GM12873 (cell line): Measurements from ENCODE around the gene KIAA0825.

Experiments used
- CTCF ChIP-seq: IDR thresholded peaks from 2 replicates; pipeline ENCODE4 v1.5.1; 2012; ENCODE audit warnings: low read depth, mild to moderate bottlenecking, moderate library complexity, low read length, control low read depth; ENCODE audit not compliant: insufficient read depth; ENCODE audit errors: missing control alignments

Gene KIAA0825

GRCh38 chr5:94499806-94500205 lies 118.6 kb downstream of the KIAA0825 start:
- TF ChIP-seq CTCF, result no peak

GRCh38 chr5:94498199-94498598 lies 120.2 kb downstream of the KIAA0825 start:
- no peak for TF ChIP-seq CTCF

- TF ChIP-seq CTCF, result no peak
Measured at GRCh38 chr5:94485067-94485466, 133.3 kb downstream of the KIAA0825 start.

GRCh38 chr5:94481059-94481458 lies 137.3 kb downstream of the KIAA0825 start:
- TF ChIP-seq CTCF, result no peak

- no peak for TF ChIP-seq CTCF
Measured at GRCh38 chr5:94480486-94480885, 137.9 kb downstream of the KIAA0825 start.

- no peak for TF ChIP-seq CTCF
Measured at GRCh38 chr5:94473936-94474335, 144.5 kb downstream of the KIAA0825 start.

- TF ChIP-seq CTCF, result no peak
Measured at GRCh38 chr5:94471521-94471920, 146.9 kb downstream of the KIAA0825 start.
